Stimulated activated naive B cell treated with anti-CD40 and anti-IgM and Interleukin-4, amounts not matched to agents 10 μg/mL and 1 μg/mL and 100 μg/mL, for 72 hours (primary cell): ENCODE data around the gene ATP2A3.

Experiments
- ATAC-seq, 2 donors: fragments of 150-1000 bp; cut with Tn5 transposase; replicated peaks; 2 replicates each; pipeline ENCODE4 v1.10.0; 2021; ENCODE audit warnings: moderate library complexity in 1 of 2
- DNase-seq: peaks from one replicate; pipeline ENCODE4 v3.0.0; 2021
- H3K27ac Mint-ChIP-seq: one replicate; pipeline ENCODE4 v1.8.0; 2022; ENCODE audit warnings: mild to moderate bottlenecking, mixed read lengths
- H3K27me3 Mint-ChIP-seq, 2 donors: one replicate each; pipeline ENCODE4 v1.8.0; 2022; ENCODE audit warnings: mixed read lengths in 2 of 2
- H3K36me3 Mint-ChIP-seq, 2 donors: one replicate each; pipeline ENCODE4 v1.8.0; 2022; ENCODE audit warnings: mixed read lengths in 2 of 2, mild to moderate bottlenecking in 1 of 2
- H3K4me1 Mint-ChIP-seq, 2 donors: one replicate each; pipeline ENCODE4 v1.8.0; 2022; ENCODE audit warnings: mixed read lengths in 2 of 2, mild to moderate bottlenecking in 1 of 2
- H3K4me3 Mint-ChIP-seq, 2 donors: one replicate each; pipeline ENCODE4 v1.8.0; 2022; ENCODE audit warnings: mild to moderate bottlenecking in 2 of 2, mixed read lengths in 2 of 2, moderate library complexity in 1 of 2
- H3K9me3 Mint-ChIP-seq, 2 donors: one replicate each; pipeline ENCODE4 v1.8.0; 2022; ENCODE audit warnings: mixed read lengths in 2 of 2, mild to moderate bottlenecking in 1 of 2

The ATP2A3 gene

GRCh38 chr17:3904501-3904900, 59.7 kb downstream of the ATP2A3 start:
- no peaks in the 10 kb centered on the region for H3K27me3 Mint-ChIP-seq
- ATAC-seq (peak; percentile 77 to 87), DNase-seq (peak; percentile 74)
- H3K36me3 Mint-ChIP-seq = peaks cover 15 to 29% of the 10 kb centered on the region in 2 donors
- H3K4me1 Mint-ChIP-seq = peaks cover 29 to 54% of the 10 kb centered on the region in 2 donors
- peak overlapping the region; percentile 72 to 73 for H3K4me3 Mint-ChIP-seq
- peak overlapping the region; percentile 88 for H3K27ac Mint-ChIP-seq
- no peaks in the 10 kb centered on the region for H3K9me3 Mint-ChIP-seq

GRCh38 chr17:3903881-3904290, 60.4 kb downstream of the ATP2A3 start:
- Mint-ChIP-seq H3K27me3 (no peaks in the 10 kb centered on the region), H3K9me3 (no peaks in the 10 kb centered on the region), H3K4me3 (peak overlapping the region; percentile 32 to 71), H3K4me1 (peaks cover 26 to 48% of the 10 kb centered on the region in 2 donors), H3K27ac (peak overlapping the region; percentile 88), H3K36me3 (peaks cover 15 to 28% of the 10 kb centered on the region in 2 donors)
- DNase-seq = no peak
- no peak for ATAC-seq

- H3K9me3 Mint-ChIP-seq = no peaks in the 10 kb centered on the region
- H3K27me3 Mint-ChIP-seq = no peaks in the 10 kb centered on the region
- no peak for ATAC-seq
- peaks cover 22 to 41% of the 10 kb centered on the region in 2 donors for H3K4me1 Mint-ChIP-seq
- peaks cover 18 to 31% of the 10 kb centered on the region in 2 donors for H3K36me3 Mint-ChIP-seq
- peak overlapping the region in 1 of 2 donors; percentile 71 for H3K4me3 Mint-ChIP-seq
- DNase-seq = no peak
- peak overlapping the region; percentile 14 for H3K27ac Mint-ChIP-seq
These were observed 61.0 kb downstream of the ATP2A3 start for GRCh38 chr17:3903051-3903825.

DNA sequence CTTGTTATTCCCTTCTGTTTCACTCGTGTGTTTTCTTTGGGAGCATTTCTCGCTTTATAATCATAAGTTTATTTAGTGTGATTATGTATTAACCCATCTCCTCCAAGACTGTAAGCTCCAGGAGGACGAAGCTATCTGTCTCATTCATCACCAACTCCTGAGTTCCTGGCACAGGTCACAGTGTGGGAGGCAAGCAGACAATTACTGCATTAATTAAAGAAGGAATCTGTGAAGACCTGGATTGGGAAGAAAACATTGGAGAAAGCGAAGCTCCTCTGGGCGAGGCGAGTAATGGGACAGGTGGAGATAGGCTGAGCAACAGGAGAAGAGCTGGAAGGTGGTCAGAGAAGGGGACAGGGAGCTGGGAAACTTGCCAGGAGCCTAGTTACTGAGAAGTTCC, 63.6 kb downstream of the ATP2A3 start:
- no peak overlapping the region for H3K4me3 Mint-ChIP-seq
- no peaks in the 10 kb centered on the region for H3K9me3 Mint-ChIP-seq
- H3K4me1 Mint-ChIP-seq = peaks cover 11 to 25% of the 10 kb centered on the region in 2 donors
- DNase-seq (no peak), ATAC-seq (no peak)
- no peak overlapping the region for H3K27ac Mint-ChIP-seq
- peaks cover 24 to 29% of the 10 kb centered on the region in 2 donors for H3K36me3 Mint-ChIP-seq
- no peaks in the 10 kb centered on the region for H3K27me3 Mint-ChIP-seq

GRCh38 chr17:3897731-3898130, 66.5 kb downstream of the ATP2A3 start:
- DNase-seq (no peak), ATAC-seq (no peak)
- H3K27ac Mint-ChIP-seq = peak overlapping the region; percentile 62
- H3K36me3 Mint-ChIP-seq = peaks cover 20 to 25% of the 10 kb centered on the region in 2 donors
- no peaks in the 10 kb centered on the region for H3K9me3 Mint-ChIP-seq
- H3K27me3 Mint-ChIP-seq = no peaks in the 10 kb centered on the region
- H3K4me1 Mint-ChIP-seq = peaks cover 13 to 17% of the 10 kb centered on the region in 2 donors
- H3K4me3 Mint-ChIP-seq = no peak overlapping the region

- Mint-ChIP-seq H3K27ac (no peak overlapping the region), H3K36me3 (peaks cover 20 to 25% of the 10 kb centered on the region in 2 donors), H3K4me3 (no peak overlapping the region), H3K4me1 (peaks cover 15 to 20% of the 10 kb centered on the region in 2 donors), H3K9me3 (no peaks in the 10 kb centered on the region), H3K27me3 (no peaks in the 10 kb centered on the region)
- ATAC-seq (no peak), DNase-seq (no peak)
These were observed 67.3 kb downstream of the ATP2A3 start for GRCh38 chr17:3896968-3897235.

DNA sequence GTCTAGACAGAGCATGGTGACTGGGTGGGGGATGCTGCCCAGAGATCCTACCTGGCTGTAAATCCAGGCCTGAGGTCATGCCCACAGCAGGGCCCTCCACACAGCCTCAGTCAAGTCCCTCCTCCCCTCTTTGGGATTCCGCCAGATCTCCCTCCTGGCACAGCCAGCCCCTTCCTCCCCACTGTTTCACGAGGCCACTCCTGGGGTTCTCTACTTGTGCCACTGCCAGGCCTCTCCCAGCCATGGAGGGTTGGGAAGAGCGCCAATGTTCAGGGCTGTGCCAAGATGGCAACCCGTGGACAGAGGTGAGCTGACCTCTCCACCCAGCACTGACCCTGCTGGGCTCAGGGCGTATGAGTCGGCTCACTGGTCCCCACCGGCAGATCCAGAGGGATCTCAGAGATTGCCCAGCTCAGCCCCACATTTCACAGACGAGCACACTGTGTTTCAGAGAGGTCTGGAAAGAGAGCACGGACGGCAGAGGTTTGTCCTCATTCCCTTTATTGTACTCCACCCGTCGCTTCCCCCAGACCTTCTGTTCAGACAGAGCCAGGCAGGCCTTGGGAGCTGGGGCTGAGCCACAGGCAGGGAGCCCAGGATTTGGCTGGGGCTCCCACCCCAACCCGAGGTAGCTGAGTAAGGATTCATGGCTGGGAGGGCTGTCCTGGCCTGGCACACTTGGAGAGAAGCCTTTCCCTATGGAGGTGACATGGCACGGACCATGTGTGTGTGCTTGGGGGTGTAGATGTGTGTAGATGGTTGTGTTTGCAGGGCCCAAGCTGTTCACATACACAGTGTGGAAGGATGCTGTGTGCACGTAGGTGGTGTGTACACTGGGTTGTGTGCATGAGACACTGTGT, 67.9 kb downstream of the ATP2A3 start:
- H3K4me1 Mint-ChIP-seq = peaks cover 20 to 25% of the 10 kb centered on the region in 2 donors
- H3K4me3 Mint-ChIP-seq = no peak overlapping the region
- ATAC-seq = no peak
- peaks cover 20 to 22% of the 10 kb centered on the region in 2 donors for H3K36me3 Mint-ChIP-seq
- no peaks in the 10 kb centered on the region for H3K27me3 Mint-ChIP-seq
- DNase-seq = no peak
- H3K9me3 Mint-ChIP-seq = no peaks in the 10 kb centered on the region
- peak overlapping the region; percentile 47 for H3K27ac Mint-ChIP-seq

DNA sequence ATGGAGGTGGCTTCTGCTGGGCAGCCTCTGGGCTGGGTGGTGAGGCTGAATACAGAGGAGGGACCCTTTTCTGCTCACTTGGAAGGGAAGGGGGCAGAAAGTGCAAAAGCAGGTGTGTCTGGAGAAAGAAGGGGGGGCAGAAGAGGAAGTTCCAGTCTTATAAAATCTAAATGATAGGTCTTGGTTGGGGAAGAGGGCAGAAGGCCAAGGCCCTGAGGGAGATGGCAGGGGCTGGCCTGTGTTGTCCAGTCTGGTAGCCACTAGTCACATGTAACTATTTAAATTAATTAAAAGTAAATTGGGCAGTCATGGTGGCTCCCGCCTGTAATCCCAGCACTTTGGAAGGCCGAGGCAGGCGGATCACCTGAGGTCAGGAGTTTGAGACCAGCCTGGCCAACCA, 68.9 kb downstream of the ATP2A3 start:
- Mint-ChIP-seq H3K4me1 (peaks cover 30 to 35% of the 10 kb centered on the region in 2 donors), H3K36me3 (peaks cover 14 to 17% of the 10 kb centered on the region in 2 donors), H3K27me3 (no peaks in the 10 kb centered on the region), H3K4me3 (no peak overlapping the region), H3K9me3 (no peaks in the 10 kb centered on the region), H3K27ac (peak overlapping the region; percentile 63)
- ATAC-seq (no peak), DNase-seq (no peak)

DNA sequence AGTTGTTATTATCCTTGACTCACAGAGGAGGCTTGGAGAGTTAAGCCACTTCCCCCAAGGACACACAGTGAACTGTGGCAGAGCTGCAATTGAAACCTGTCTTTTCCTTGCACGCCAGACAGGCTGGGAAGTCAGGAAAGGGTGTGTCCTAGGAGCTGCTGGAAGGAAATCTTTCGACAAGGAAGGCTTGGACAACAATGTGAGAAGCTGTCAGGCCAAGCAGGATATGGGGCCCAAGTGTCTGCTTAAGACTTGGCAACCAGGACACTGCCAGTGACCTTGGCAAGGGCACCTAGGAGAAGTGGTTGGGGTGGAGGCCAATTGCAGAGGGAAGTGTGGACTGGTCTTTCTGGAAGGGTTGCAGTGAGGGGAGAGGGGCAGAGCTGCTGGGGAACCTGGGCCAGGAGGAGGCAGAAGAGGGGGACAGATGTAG, 69.3 kb downstream of the ATP2A3 start:
- no peaks in the 10 kb centered on the region for H3K27me3 Mint-ChIP-seq
- peaks cover 34 to 39% of the 10 kb centered on the region in 2 donors for H3K4me1 Mint-ChIP-seq
- H3K36me3 Mint-ChIP-seq = peaks cover 14 to 17% of the 10 kb centered on the region in 2 donors

GRCh38 chr17:3894188-3894587, 70.0 kb downstream of the ATP2A3 start:
- Mint-ChIP-seq H3K4me1 (peaks cover 37 to 47% of the 10 kb centered on the region in 2 donors), H3K4me3 (peak overlapping the region in 1 of 2 donors; percentile 83), H3K9me3 (no peaks in the 10 kb centered on the region), H3K36me3 (peaks cover 14 to 17% of the 10 kb centered on the region in 2 donors), H3K27ac (peak overlapping the region; percentile 83), H3K27me3 (no peaks in the 10 kb centered on the region)
- no peak for DNase-seq
- no peak for ATAC-seq

More for the DNA sequence above, 69.3 kb downstream of the ATP2A3 start:
- no peak for DNase-seq
- H3K9me3 Mint-ChIP-seq = no peaks in the 10 kb centered on the region
- no peak overlapping the region for H3K27ac Mint-ChIP-seq
- H3K4me3 Mint-ChIP-seq = no peak overlapping the region
- no peak for ATAC-seq

DNA sequence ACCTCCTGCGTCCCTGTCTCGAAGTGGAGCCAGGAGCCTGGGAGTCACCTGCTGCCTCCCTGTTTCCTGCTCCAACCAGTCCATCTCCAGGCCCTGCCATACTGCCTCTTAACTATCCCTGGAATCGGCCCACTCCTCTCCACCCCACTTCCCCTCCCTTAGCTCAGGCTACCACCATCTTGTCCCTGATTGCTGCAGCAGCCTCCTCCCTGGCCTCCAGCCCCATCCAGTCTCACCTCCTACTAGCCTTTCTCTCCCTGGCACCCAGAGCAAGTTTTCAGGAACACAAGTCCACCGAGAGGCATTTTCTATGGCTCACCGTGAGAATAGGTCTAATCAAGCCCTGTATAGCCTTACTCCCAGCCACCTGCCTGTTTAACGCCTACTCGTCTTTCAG, 70.5 kb downstream of the ATP2A3 start:
- no peaks in the 10 kb centered on the region for H3K9me3 Mint-ChIP-seq
- DNase-seq (no peak), ATAC-seq (no peak)
- H3K36me3 Mint-ChIP-seq = peaks cover 12 to 15% of the 10 kb centered on the region in 2 donors
- H3K27ac Mint-ChIP-seq = peak overlapping the region; percentile 83
- no peaks in the 10 kb centered on the region for H3K27me3 Mint-ChIP-seq
- H3K4me3 Mint-ChIP-seq = peak overlapping the region; percentile 70 to 83
- peaks cover 37 to 52% of the 10 kb centered on the region in 2 donors for H3K4me1 Mint-ChIP-seq

- H3K4me1 Mint-ChIP-seq = peaks cover 40 to 57% of the 10 kb centered on the region in 2 donors
- ATAC-seq = peak; percentile 85 to 90
- peak within 1 kb of the TSS; percentile 70 to 83 for H3K4me3 Mint-ChIP-seq
- H3K36me3 Mint-ChIP-seq = peaks cover 7 to 9% of the 10 kb centered on the region in 2 donors
- H3K27ac Mint-ChIP-seq = peak within 1 kb of the TSS; percentile 89
- H3K27me3 Mint-ChIP-seq = no peaks in the 10 kb centered on the region
- peak; percentile 88 for DNase-seq
- no peaks in the 10 kb centered on the region for H3K9me3 Mint-ChIP-seq
These were observed 71.1 kb downstream of the ATP2A3 start, which contains the start of gene CAMKK1 for GRCh38 chr17:3893003-3893719. Gene CAMKK1, minus strand, starts transcription at chr17:3893053. Its CDS starts 7,366 bp downstream, at chr17:3885687.

GRCh38 chr17:3892095-3892998, 71.9 kb downstream of the ATP2A3 start:
- Mint-ChIP-seq H3K4me1 (peaks cover 45 to 65% of the 10 kb centered on the region in 2 donors), H3K9me3 (no peaks in the 10 kb centered on the region), H3K36me3 (peaks cover 6 to 7% of the 10 kb centered on the region in 2 donors), H3K27ac (peak overlapping the region; percentile 89), H3K4me3 (peak overlapping the region; percentile 70 to 75), H3K27me3 (no peaks in the 10 kb centered on the region)
- DNase-seq (peak; percentile 49), ATAC-seq (peak; percentile 33 to 38)
